ENCODE data around the gene FUNDC1. TPM values are rescaled to one million over a fixed set of nuclear protein-coding genes. Genes with fewer than 3 reads are reported as not detected.

Gene FUNDC1
- polyA plus RNA-seq, 3 donors = 6.1 to 18.1 (median 11.0) TPM

- 83 to 90% (median 89%) methylated on average over 4 of the region's 4 CpGs for WGBS, 3 donors
- H3K27ac ChIP-seq (ENCODE audit: low read depth, low read length) = no peak overlapping the region
These were observed 58.0 kb downstream of the FUNDC1 start for GRCh38 chrX:44484607-44485146.

GRCh38 chrX:44483965-44484606 lies 58.6 kb downstream of the FUNDC1 start:
- no peak overlapping the region for H3K27ac ChIP-seq (ENCODE audit: low read depth, low read length)
- 84 to 91% (median 87%) methylated on average over 7 to 8 of the region's 8 CpGs for WGBS, 3 donors

GRCh38 chrX:44482575-44482974 lies 60.1 kb downstream of the FUNDC1 start:
- 61 to 86% (median 84%) methylated on average over 1 of the region's 1 CpG for WGBS, 3 donors
- no peak overlapping the region for H3K27ac ChIP-seq (ENCODE audit: low read depth, low read length)

- no peak overlapping the region for H3K27ac ChIP-seq (ENCODE audit: low read depth, low read length)
- WGBS, 3 donors = 33 to 74% (median 40%) methylated on average over 2 of the region's 2 CpGs
These were observed 62.1 kb downstream of the FUNDC1 start for GRCh38 chrX:44480591-44480990.

DNA sequence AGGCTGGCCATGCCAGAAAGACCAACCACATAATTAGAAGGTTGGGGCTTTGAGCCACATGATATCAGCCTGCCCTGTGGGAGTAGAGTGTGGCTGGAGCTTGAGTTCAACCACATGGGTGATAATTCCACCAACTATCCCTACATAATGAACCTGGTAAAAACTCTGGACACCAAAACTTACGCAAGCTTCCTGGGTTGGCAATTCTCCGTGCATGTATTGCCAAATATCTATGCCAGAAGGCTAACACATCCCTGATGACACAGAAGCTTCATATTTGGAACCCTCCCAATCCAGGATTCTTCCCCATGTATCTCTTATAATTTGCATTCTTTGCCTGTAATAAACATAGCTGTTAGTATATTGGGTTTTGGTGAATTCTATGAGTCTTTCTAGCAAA lies 68.2 kb downstream of the FUNDC1 start:
- no peak overlapping the region for H3K27ac ChIP-seq (ENCODE audit: low read depth, low read length)
- 49 to 74% (median 51%) methylated on average over 2 of the region's 2 CpGs for WGBS, 3 donors

Other genes with a start within 250 kb of the FUNDC1 start
- under 1 TPM; 0.15 to 0.67 (median 0.53) TPM for gene EFHC2, start 199.2 kb downstream of the FUNDC1 start, polyA plus RNA-seq

Measured in adipose tissue (tissue), 3 donors.